ENCODE measurements around the gene RPTOR. TPM values are rescaled to one million over a fixed set of nuclear protein-coding genes. Genes with fewer than 3 reads are reported as not detected.
A peak's percentile ranks its signal among the peaks of the same experiment; 100 is the strongest.

RPTOR gene
- polyA plus RNA-seq, 1 of the 3 experiments (the other 2 are of a cell fraction): 14.9 TPM

DNA sequence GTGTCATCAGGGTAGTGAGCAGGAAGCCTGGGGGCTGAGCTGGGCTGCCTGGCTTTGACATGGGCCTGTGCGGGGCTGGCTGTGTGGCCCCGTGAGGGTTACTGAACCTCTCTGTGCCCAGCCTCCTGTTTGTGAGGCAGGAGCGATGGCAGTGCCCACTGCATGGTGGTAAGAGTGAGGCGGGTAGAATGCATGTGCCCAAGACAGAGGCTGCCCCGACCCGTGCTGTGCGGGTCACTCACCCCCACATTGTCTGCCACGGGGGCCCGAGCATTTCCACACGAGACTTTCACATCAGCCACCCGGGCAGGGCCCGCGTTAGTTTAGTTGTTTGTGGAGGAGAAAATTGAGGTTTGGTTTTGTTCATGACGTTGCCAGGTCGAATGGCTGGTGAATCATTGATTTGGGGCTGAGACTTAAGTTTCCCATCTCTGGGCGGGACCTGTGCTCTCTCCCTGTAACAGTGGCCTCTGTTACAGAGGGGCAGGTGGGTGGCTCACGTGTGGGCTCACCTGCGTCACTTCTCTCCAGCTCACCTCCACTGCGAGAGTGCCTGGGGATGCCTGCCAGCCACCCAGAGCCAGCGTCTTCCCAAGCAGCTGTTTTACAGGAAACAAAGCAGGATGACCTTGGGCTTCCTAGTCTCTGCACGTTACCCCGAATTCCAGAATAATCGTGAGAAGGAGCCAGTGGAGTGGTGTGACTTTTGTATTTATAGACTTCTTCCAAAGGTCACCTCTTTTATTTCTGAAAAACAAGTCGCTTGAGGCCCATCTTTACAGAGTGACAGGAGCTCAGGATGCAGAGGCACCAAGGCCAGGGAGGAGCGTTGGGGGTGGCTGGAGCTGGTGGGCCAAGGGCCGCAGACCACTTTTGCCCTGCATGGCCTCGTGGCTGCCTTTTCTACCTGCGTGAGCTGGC lies 150.6 kb downstream of the RPTOR start:
- no peaks in the 10 kb centered on the region for H3K9me2 ChIP-seq
- H3K79me2 ChIP-seq (ENCODE audit: insufficient read depth): peaks cover 70% of the 10 kb centered on the region
- no peaks in the 10 kb centered on the region for H3F3A ChIP-seq (replicated peaks; ENCODE audit: insufficient read depth)
- H3K4me2 ChIP-seq: peak overlapping the region; percentile 12; the same call in 1 of the 2 replicates
- no peak overlapping the region for H3K9ac ChIP-seq
- no peak for TF ChIP-seq YY1 (IDR thresholded peaks at IDR 0.05; ENCODE audit: low read depth)
- TF ChIP-seq, protein P1, sequence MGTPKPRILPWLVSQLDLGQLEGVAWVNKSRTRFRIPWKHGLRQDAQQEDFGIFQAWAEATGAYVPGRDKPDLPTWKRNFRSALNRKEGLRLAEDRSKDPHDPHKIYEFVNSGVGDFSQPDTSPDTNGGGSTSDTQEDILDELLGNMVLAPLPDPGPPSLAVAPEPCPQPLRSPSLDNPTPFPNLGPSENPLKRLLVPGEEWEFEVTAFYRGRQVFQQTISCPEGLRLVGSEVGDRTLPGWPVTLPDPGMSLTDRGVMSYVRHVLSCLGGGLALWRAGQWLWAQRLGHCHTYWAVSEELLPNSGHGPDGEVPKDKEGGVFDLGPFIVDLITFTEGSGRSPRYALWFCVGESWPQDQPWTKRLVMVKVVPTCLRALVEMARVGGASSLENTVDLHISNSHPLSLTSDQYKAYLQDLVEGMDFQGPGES (IDR thresholded peaks at IDR 0.05; ENCODE audit: low read depth, low read length): no peak
- no peaks in the 10 kb centered on the region for H3K9me3 ChIP-seq
- no peak overlapping the region for H2AFZ ChIP-seq (ENCODE audit: low read depth)
- H3K27me3 ChIP-seq (ENCODE audit: insufficient read depth): no peaks in the 10 kb centered on the region
- 0 out of 2 replicates have a peak, but pooled peaks cover 19% of the 10 kb centered on the region for H4K20me1 ChIP-seq (ENCODE audit: insufficient read depth)
- H3K4me1 ChIP-seq (ENCODE audit: control insufficient read depth in 1 of 2, insufficient read depth in 2 of 2, low read depth in 1 of 2, low read length in 1 of 2): peaks cover 8 to 51% of the 10 kb centered on the region in 2 experiments; a peak in 3 of 4 replicates
- no peaks in the 10 kb centered on the region for H3K36me3 ChIP-seq (replicated peaks in 1 of 2; ENCODE audit: control insufficient read depth in 1 of 2, insufficient read depth in 2 of 2, low read length in 1 of 2)
- no peak overlapping the region for H3K4me3 ChIP-seq (ENCODE audit: low read depth in 2 of 2, low read length in 1 of 2)
- POLR2A ChIA-PET: no interaction called here
- CTCF ChIA-PET: interaction anchor here (1.1 to 1.7 kb wide), 6 partner anchors 9 to 138 kb away, joined by 3 to 8 read pairs (median 4); no protein-coding TSS in a partner anchor
- DNase-seq: no peak
- WGBS (ENCODE audit: low lambda C conversion rate): 87% methylated on average over 22 of the region's 28 CpGs
- peak overlapping the region in 1 of 2 experiments; percentile 80; a peak in 2 of 4 replicates for H3K27ac ChIP-seq (ENCODE audit: low read depth in 2 of 2, low read length in 1 of 2)

DNA sequence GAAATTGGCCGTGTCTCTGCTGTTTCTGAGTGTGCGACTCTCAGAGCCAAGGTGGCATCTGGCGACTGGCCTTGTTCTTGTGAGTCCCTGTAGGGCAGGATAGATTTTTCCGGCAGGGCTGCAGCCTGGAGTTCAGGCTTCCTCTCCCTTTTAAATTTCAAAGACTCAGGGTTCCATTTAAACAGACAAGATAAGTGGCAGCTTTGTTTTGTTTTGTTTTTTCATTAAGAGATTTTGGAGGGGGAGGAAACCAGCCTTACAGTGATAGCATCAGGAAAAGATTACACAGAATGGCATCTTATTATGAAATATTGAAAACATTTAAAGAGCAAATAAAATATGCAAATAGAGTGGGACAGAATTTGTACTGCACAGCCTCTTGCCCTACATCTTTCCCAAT lies 151.3 kb downstream of the RPTOR start:
- peak overlapping the region in 1 of 2 experiments; percentile 80; a peak in 2 of 4 replicates for H3K27ac ChIP-seq (ENCODE audit: low read depth in 2 of 2, low read length in 1 of 2)
- H3K36me3 ChIP-seq (replicated peaks in 1 of 2; ENCODE audit: control insufficient read depth in 1 of 2, insufficient read depth in 2 of 2, low read length in 1 of 2): no peaks in the 10 kb centered on the region
- 48% methylated on average over 4 of the region's 4 CpGs for WGBS (ENCODE audit: low lambda C conversion rate)
- no peak for TF ChIP-seq RXRA (IDR thresholded peaks at IDR 0.05; ENCODE audit: borderline replicate concordance, low read depth)
- peak in 1 of 2 experiments; percentile 53; a peak in 1 of 4 replicates for TF ChIP-seq EP300 (IDR thresholded peaks at IDR 0.05; ENCODE audit: borderline replicate concordance in 1 of 2, low read depth in 1 of 2, low read length in 1 of 2)
- peak; percentile 25; the same call in 1 of the 2 replicates for TF ChIP-seq RAD21 (IDR thresholded peaks at IDR 0.05; ENCODE audit: low read length)
- TF ChIP-seq, protein P2, sequence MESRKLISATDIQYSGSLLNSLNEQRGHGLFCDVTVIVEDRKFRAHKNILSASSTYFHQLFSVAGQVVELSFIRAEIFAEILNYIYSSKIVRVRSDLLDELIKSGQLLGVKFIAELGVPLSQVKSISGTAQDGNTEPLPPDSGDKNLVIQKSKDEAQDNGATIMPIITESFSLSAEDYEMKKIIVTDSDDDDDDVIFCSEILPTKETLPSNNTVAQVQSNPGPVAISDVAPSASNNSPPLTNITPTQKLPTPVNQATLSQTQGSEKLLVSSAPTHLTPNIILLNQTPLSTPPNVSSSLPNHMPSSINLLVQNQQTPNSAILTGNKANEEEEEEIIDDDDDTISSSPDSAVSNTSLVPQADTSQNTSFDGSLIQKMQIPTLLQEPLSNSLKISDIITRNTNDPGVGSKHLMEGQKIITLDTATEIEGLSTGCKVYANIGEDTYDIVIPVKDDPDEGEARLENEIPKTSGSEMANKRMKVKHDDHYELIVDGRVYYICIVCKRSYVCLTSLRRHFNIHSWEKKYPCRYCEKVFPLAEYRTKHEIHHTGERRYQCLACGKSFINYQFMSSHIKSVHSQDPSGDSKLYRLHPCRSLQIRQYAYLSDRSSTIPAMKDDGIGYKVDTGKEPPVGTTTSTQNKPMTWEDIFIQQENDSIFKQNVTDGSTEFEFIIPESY (IDR thresholded peaks at IDR 0.05; ENCODE audit: borderline replicate concordance, low read depth): no peak
- TF ChIP-seq, protein P1 (IDR thresholded peaks at IDR 0.05; ENCODE audit: low read depth, low read length): no peak
- 0 out of 2 replicates have a peak, but pooled peaks have one; percentile 32 for TF ChIP-seq GATA2 (CRISPR knock-in tag; IDR thresholded peaks at IDR 0.05)
- ChIA-PET CTCF (interaction anchor here (1.1 to 1.7 kb wide), 5 partner anchors 10 to 166 kb away, joined by 3 to 8 read pairs (median 4); no protein-coding TSS in a partner anchor), POLR2A (no interaction called here)
- H3K4me3 ChIP-seq (ENCODE audit: low read depth in 2 of 2, low read length in 1 of 2): no peak overlapping the region
- no peak overlapping the region for H2AFZ ChIP-seq (ENCODE audit: low read depth)
- no peaks in the 10 kb centered on the region for H3F3A ChIP-seq (replicated peaks; ENCODE audit: insufficient read depth)
- no peaks in the 10 kb centered on the region for H3K9me3 ChIP-seq
- peak overlapping the region; percentile 12; the same call in 1 of the 2 replicates for H3K4me2 ChIP-seq
- peaks cover 66% of the 10 kb centered on the region for H3K79me2 ChIP-seq (ENCODE audit: insufficient read depth)
- H3K27me3 ChIP-seq (ENCODE audit: insufficient read depth): no peaks in the 10 kb centered on the region
- H3K4me1 ChIP-seq (ENCODE audit: control insufficient read depth in 1 of 2, insufficient read depth in 2 of 2, low read depth in 1 of 2, low read length in 1 of 2): peaks cover 8 to 51% of the 10 kb centered on the region in 2 experiments; a peak in 3 of 4 replicates
- peaks cover 21% of the 10 kb centered on the region; the same call in 1 of the 2 replicates for H4K20me1 ChIP-seq (ENCODE audit: insufficient read depth)
- no peaks in the 10 kb centered on the region for H3K9me2 ChIP-seq
- no peak overlapping the region for H3K9ac ChIP-seq
- DNase-seq: peak; percentile 82
